ENCODE data around the gene HSD3B7. TPM values are rescaled to one million over a fixed set of nuclear protein-coding genes. Genes with fewer than 3 reads are reported as not detected.

Gene HSD3B7
- total RNA-seq, 1 donor from 2014 or later: 11.5 TPM

DNA sequence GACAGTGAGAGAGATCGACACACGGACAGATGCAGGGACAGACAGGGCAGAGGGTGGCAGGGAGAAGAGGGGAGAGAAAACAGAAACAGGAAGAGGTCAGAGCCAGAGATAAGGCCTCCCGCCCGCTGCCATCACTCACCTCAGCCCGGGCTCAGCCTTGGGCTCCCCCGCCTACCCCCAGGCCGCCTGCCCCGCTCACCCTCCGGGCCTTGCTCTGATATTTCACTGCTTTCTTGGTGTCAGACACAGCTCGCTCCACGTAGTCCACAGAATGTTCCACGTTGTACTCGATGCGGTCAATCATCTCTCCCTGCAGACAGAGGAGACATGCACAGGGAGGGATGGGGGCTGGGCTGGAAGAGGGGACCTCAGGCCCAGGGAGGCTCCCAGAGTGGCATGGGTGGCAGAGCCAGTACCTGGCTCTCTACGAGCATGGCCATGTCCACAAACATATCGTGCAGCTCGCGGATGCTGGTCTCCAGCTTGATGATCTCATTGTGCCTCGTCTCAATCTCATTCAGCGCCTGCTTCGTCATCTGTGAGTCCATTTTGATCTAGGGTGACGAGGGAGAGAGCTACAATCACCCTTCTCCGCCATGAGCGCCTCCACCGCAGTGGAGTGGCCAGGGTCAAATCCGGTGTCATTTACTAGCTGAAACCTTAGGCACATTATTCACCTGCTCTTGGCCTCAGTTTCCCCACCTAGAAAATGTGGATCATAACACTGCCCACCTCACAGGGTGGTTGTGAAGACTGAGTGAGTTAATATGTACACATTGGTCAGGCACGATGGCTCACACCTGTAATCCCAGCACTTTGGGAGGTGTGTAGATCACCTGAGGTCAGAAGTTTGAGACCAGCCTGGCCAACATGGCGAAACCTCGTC, 8.2 kb downstream of the HSD3B7 start:
- Histone ChIP-seq H3K4me3 (ENCODE audit: low read depth, low read length) (no peak overlapping the region), H3K27me3 (ENCODE audit: control insufficient read depth, insufficient read depth, low read length) (no peaks in the 10 kb centered on the region), H3K36me3 (ENCODE audit: control insufficient read depth, insufficient read depth, low read length) (no peaks in the 10 kb centered on the region)
- DNase-seq (ENCODE audit: low read depth): no peak
- TF ChIP-seq, protein P1, sequence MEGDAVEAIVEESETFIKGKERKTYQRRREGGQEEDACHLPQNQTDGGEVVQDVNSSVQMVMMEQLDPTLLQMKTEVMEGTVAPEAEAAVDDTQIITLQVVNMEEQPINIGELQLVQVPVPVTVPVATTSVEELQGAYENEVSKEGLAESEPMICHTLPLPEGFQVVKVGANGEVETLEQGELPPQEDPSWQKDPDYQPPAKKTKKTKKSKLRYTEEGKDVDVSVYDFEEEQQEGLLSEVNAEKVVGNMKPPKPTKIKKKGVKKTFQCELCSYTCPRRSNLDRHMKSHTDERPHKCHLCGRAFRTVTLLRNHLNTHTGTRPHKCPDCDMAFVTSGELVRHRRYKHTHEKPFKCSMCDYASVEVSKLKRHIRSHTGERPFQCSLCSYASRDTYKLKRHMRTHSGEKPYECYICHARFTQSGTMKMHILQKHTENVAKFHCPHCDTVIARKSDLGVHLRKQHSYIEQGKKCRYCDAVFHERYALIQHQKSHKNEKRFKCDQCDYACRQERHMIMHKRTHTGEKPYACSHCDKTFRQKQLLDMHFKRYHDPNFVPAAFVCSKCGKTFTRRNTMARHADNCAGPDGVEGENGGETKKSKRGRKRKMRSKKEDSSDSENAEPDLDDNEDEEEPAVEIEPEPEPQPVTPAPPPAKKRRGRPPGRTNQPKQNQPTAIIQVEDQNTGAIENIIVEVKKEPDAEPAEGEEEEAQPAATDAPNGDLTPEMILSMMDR (IDR thresholded peaks at IDR 0.05; ENCODE audit: insufficient read depth, low read length, poor library complexity, severe bottlenecking): no peak

DNA sequence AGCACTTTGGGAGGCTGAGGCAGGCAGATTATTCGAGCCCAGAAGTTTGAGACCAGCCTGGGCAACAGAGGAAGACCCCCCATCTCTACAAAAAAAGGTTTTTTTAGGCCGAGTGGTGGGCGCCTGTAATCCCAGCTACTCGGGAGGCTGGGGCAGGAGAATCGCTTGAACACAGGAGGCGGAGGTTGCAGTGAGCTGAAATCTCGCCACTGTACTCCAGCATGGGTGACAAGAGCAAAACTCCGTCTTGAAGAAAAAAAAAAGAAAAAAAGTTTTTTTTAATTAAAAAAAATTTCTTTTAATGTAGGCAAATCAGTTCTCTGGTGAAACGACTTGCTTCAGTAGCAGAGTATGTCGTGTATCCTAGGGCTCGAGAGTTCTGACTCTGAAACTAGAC, 10.9 kb downstream of the HSD3B7 start:
- Histone ChIP-seq H3K27me3 (ENCODE audit: control insufficient read depth, insufficient read depth, low read length) (no peaks in the 10 kb centered on the region), H3K36me3 (ENCODE audit: control insufficient read depth, insufficient read depth, low read length) (no peaks in the 10 kb centered on the region), H3K4me3 (ENCODE audit: low read depth, low read length) (no peak overlapping the region)
- TF ChIP-seq, protein P1 (IDR thresholded peaks at IDR 0.05; ENCODE audit: insufficient read depth, low read length, poor library complexity, severe bottlenecking): no peak
- no peak for DNase-seq (ENCODE audit: low read depth)

DNA sequence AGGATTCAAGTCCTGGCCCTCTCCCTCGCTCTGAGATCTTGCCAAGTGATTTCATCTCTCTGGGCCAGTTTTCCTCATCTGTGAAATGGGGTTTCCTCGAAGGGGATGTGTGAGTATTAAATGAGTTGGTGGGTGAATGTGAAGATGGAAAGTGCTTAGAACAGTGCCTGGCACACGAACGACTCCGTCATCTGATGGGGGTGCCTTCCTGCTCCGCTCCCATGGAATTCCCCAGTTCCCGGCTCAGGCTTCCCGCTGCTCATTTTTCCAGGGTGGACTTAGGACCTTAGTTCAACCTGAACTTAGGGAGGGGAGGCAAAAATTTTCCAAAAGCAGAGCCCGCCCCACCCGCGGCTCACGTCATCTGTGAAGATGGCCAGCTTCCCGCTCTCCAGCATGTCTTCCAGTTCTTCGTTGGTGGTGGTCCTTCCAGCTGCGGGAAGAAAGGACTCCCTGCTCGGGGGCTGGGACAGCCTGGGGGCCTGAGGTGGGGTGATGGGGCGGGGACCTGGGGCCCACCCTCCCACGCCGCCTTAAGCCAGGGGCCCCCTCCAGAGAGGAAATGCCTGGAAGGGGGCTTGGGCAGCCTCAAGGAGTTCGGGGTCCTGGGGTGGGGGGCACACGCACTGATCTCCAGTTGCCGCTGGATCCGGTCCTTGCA, 11.4 kb downstream of the HSD3B7 start:
- DNase-seq (ENCODE audit: low read depth): no peak
- Histone ChIP-seq H3K4me3 (ENCODE audit: low read depth, low read length) (peak overlapping the region; percentile 55), H3K36me3 (ENCODE audit: control insufficient read depth, insufficient read depth, low read length) (no peaks in the 10 kb centered on the region), H3K27me3 (ENCODE audit: control insufficient read depth, insufficient read depth, low read length) (no peaks in the 10 kb centered on the region)
- TF ChIP-seq, protein P1 (IDR thresholded peaks at IDR 0.05; ENCODE audit: insufficient read depth, low read length, poor library complexity, severe bottlenecking): no peak

DNA sequence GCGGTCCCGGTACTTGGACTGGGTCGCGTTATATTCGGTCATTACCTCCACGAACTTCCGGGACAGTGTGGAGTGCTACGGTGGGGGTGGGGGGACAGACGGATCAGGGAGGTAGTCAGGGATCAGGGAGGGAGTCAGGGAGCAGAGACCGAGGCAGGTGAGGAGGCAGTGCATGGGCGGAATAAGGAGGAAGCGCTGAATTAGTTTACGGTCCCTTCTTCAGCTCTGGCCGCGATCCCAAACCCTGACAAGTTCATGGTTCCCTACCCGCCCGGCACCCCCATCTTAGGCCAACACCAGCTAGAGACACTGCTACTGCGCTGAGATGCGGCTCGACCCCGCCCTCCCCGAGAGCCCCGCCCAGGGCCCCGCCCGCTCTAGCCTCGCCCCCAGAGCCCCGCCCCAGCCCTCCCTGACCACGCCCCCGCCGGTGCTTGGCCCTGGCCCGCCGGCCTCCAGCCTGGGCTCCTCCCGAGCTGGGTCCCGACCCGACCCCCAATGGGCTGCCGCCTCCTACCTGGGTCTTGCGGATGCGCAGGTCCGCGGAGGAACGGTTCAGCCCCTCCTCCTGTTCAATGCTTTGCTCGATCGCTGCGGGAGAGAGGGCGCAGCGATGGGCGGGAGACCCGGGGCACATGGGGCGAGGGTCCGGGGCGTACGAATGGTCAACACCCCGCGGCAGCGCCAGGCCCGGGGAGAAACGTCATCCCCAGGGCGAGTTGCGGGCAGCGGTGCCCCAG, 12.1 kb downstream of the HSD3B7 start:
- Histone ChIP-seq H3K4me3 (ENCODE audit: low read depth, low read length) (peak overlapping the region; percentile 55), H3K36me3 (ENCODE audit: control insufficient read depth, insufficient read depth, low read length) (no peaks in the 10 kb centered on the region), H3K27me3 (ENCODE audit: control insufficient read depth, insufficient read depth, low read length) (no peaks in the 10 kb centered on the region)
- no peak for DNase-seq (ENCODE audit: low read depth)
- TF ChIP-seq, protein P1 (IDR thresholded peaks at IDR 0.05; ENCODE audit: insufficient read depth, low read length, poor library complexity, severe bottlenecking): no peak

DNA sequence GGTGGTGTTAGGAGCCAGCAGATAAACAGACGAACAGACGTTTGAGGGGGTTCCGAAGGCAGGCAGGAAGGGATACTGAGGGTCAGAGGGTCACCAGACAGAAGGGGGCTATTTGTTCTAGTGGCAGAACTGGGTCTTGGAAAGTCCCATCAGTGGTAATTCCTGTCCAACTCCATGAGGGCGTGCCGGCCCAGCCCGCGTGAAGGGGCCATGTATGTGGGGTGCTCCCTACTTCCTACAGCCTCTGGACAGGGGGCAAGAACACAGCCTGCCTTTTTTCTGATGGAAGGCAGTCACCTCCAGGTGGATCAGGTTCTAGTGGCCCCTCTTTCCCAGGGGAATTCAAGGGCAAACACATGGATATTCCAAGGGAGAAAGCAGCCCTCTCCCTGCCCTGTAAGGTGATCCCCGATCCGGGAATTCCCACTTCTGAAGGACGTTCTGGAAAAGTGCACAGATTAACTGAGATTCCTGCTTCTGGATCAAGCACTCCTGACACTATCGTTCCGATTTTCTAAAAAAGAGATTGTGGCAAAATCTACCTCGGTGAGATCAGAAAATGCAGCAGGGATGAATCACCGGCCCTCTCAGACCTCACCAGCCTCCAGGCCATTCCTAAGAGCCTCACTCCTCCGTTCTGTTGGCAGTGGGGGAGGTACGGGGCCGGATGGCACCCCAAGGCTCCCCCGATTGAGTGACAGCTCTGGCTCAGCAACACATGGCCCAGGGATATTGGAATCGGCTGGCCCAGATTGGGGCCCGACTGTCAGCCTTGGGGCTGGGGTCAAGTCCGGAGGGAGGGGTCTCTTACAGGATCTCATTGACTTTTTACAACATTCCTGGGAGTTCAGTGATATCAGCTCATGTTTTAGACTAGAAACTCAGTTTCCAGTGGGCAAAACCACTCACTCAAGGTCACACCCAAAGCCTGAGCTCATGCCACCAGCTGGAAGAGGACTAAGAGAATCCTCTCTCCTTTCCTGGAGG, 13.0 kb downstream of the HSD3B7 start:
- peak overlapping the region; percentile 55 for H3K4me3 ChIP-seq (ENCODE audit: low read depth, low read length)
- TF ChIP-seq, protein P1 (IDR thresholded peaks at IDR 0.05; ENCODE audit: insufficient read depth, low read length, poor library complexity, severe bottlenecking): no peak
- H3K36me3 ChIP-seq (ENCODE audit: control insufficient read depth, insufficient read depth, low read length): no peaks in the 10 kb centered on the region
- peaks cover 3% of the 10 kb centered on the region for H3K27me3 ChIP-seq (ENCODE audit: control insufficient read depth, insufficient read depth, low read length)
- peak; percentile 67 for DNase-seq (ENCODE audit: low read depth)

All from kidney epithelial cell (primary cell).